Measurements from ENCODE around the gene GMEB1. TPM values are rescaled to one million over a fixed set of nuclear protein-coding genes. Genes with fewer than 3 reads are reported as not detected.
"Not testable (repeated sequence)": the region's sequence is repeated elsewhere in the genome, so short reads cannot be mapped to it uniquely, and the experiment has no call there.

Gene GMEB1
- total and polyA plus RNA-seq, 8 donors: 2.6 to 13.8 (median 5.5) TPM; not detected in 1

DNA sequence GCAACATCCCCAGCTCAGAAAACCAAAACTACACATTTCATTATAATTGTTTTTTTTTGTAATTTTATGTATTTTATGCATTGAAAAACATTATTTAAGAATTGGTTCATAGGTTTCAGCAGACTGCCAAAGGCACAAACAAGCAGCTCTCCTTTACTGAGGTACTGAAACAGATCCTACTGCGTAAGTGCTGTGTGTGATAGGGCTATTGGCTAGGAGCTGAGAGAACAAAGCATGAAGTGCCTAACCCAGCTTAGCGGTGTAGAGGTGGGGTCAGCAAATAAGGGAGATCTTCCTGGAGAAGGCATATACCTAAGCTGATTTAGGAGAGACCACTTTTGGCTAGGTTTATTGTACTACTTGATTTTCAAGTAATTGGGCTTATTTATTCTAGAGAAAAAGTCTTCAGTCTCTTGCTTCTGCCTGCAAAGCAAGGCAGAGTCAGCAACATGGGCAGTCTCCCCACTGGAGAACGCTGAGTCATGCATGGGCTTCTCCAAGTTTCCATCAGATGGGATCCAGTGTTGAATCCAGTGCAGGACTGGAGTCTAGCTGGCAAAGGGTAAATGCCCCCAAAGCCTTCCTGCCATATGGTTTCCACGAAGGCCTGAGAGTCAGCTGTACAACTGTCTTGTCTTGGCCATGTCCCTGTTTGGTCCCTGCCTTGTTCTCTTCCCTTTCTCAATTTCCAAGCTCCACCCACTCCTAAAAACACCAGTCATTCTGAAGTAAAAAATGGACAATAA is 50.2 kb downstream of the GMEB1 start:
- Histone ChIP-seq H3K9me3 (no peaks in the 10 kb centered on the region), H3K4me3 (no peak overlapping the region), H3K36me3 (peaks cover 19 to 27% (median 23%) of the 10 kb centered on the region in 4 donors), H3K27me3 (no peaks in the 10 kb centered on the region), H3K4me1 (peaks cover 0 to 5% (median 0%) of the 10 kb centered on the region in 4 donors), H3K27ac (no peak overlapping the region)
- intact Hi-C loops (cut with DNase I; ENCODE audit: low total_unique reads): no loop called here
- TF ChIP-seq, protein P1, sequence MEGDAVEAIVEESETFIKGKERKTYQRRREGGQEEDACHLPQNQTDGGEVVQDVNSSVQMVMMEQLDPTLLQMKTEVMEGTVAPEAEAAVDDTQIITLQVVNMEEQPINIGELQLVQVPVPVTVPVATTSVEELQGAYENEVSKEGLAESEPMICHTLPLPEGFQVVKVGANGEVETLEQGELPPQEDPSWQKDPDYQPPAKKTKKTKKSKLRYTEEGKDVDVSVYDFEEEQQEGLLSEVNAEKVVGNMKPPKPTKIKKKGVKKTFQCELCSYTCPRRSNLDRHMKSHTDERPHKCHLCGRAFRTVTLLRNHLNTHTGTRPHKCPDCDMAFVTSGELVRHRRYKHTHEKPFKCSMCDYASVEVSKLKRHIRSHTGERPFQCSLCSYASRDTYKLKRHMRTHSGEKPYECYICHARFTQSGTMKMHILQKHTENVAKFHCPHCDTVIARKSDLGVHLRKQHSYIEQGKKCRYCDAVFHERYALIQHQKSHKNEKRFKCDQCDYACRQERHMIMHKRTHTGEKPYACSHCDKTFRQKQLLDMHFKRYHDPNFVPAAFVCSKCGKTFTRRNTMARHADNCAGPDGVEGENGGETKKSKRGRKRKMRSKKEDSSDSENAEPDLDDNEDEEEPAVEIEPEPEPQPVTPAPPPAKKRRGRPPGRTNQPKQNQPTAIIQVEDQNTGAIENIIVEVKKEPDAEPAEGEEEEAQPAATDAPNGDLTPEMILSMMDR (IDR thresholded peaks at IDR 0.05): no peak
- TF ChIP-seq POLR2A (IDR thresholded peaks at IDR 0.05) (no peak), POLR2AphosphoS5 (IDR thresholded peaks at IDR 0.05) (no peak), EP300 (IDR thresholded peaks at IDR 0.05) (no peak)
- WGBS, 5 donors: 63 to 77% (median 74%) methylated on average over 4 of the region's 4 CpGs
- no peak for DNase-seq

DNA sequence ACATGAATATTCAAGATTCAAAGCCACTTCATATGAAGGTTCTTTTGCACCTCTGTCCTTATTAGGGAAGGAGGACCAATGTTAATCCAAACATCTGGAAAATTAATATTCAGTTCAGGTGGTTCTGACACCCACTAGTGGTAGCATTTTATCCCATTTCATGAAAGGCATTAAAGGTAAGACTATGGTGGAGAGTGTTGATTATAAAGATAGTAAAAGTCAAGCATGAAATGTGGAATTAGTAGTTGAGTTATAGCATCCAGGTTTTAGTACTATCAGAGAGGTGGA is 50.7 kb downstream of the GMEB1 start:
- no peak for DNase-seq
- Histone ChIP-seq H3K9me3 (no peaks in the 10 kb centered on the region), H3K4me3 (no peak overlapping the region), H3K4me1 (peaks cover 0 to 5% (median 0%) of the 10 kb centered on the region in 4 donors), H3K36me3 (peaks cover 14 to 22% (median 18%) of the 10 kb centered on the region in 4 donors), H3K27ac (no peak overlapping the region), H3K27me3 (no peaks in the 10 kb centered on the region)
- TF ChIP-seq, protein P1 (IDR thresholded peaks at IDR 0.05): no peak
- TF ChIP-seq EP300 (IDR thresholded peaks at IDR 0.05) (no peak), POLR2AphosphoS5 (IDR thresholded peaks at IDR 0.05) (no peak), POLR2A (IDR thresholded peaks at IDR 0.05) (no peak)
- intact Hi-C loops (cut with DNase I; ENCODE audit: low total_unique reads): no loop called here

DNA sequence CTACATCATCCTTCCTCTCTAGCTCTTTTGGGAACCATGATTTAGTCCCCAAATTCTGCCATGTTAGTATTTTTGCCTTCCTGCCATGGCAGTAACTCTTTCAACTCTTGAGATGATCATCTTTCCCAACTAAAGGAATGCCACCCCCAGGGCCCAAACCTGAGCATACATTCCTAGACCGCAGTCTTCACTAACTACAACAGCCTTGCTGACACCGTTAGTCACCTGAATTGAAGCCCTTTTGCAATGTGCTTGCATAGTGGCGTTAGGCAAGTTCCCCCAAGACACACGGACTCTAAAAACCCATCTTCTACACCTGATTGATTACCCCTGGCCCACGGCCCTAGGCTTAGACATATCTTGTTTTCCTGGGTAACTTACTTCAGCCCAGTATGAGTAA is 51.8 kb downstream of the GMEB1 start:
- intact Hi-C loops (cut with DNase I; ENCODE audit: low total_unique reads): no loop called here
- peaks cover 0 to 5% (median 0%) of the 10 kb centered on the region in 4 donors for H3K4me1 ChIP-seq
- H3K36me3 ChIP-seq: peaks cover 3 to 11% (median 9%) of the 10 kb centered on the region in 4 donors
- TF ChIP-seq POLR2A (IDR thresholded peaks at IDR 0.05): no peak
- TF ChIP-seq POLR2AphosphoS5 (IDR thresholded peaks at IDR 0.05): no peak
- no peak for TF ChIP-seq EP300 (IDR thresholded peaks at IDR 0.05)
- TF ChIP-seq, protein P1 (IDR thresholded peaks at IDR 0.05): no peak
- no peak for DNase-seq
- no peak overlapping the region for H3K27ac ChIP-seq
- H3K27me3 ChIP-seq: no peaks in the 10 kb centered on the region
- WGBS, 5 donors: 70 to 82% (median 79%) methylated on average over 5 of the region's 5 CpGs
- no peak overlapping the region for H3K4me3 ChIP-seq
- H3K9me3 ChIP-seq: no peaks in the 10 kb centered on the region

GRCh38 chr1:28721927-28722326 is 53.3 kb downstream of the GMEB1 start:
- H3K4me3 ChIP-seq; H3K27ac ChIP-seq; DNase-seq; H3K9me3 ChIP-seq; intact Hi-C loops (cut with DNase I; ENCODE audit: low total_unique reads); H3K4me1 ChIP-seq; H3K36me3 ChIP-seq; H3K27me3 ChIP-seq: not testable (repeated sequence)
- WGBS, 5 donors: 94 to 96% (median 95%) methylated on average over 18 of the region's 18 CpGs

DNA sequence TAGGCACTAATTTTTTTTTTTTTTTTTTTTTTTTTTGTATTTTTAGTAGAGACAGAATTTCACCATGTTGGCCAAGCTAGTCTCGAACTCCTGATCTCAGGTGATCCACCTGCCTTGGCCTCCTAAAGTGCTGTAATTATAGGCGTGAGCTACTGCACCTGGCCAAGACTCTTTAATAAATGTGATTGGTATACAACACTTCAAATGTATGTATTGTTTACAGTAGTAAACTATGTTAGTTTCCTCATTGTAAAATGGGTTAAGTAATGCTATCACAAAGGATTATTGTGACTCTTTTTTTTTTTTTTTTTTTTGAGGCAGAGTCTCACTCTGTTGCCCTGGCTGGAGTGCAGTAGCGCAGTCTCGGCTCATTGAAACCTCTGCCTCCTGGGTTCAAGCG is 56.8 kb downstream of the GMEB1 start:
- H3K4me1 ChIP-seq; H3K9me3 ChIP-seq; DNase-seq; intact Hi-C loops (cut with DNase I; ENCODE audit: low total_unique reads); H3K27me3 ChIP-seq; H3K27ac ChIP-seq; H3K4me3 ChIP-seq; H3K36me3 ChIP-seq: not testable (repeated sequence)
- WGBS, 5 donors: 85 to 96% (median 88%) methylated on average over 5 of the region's 5 CpGs
